ENCODE data around the gene GCM1. TPM values are rescaled to one million over a fixed set of nuclear protein-coding genes. Genes with fewer than 3 reads are reported as not detected.
"Not testable (repeated sequence)": the region's sequence is repeated elsewhere in the genome, so short reads cannot be mapped to it uniquely, and the experiment has no call there.

The GCM1 gene
- total RNA-seq, 3 donors from 2014 or later (not counting 1 experiment from before 2014, with no cell fraction given), result 0.20 TPM; not detected in 2

DNA sequence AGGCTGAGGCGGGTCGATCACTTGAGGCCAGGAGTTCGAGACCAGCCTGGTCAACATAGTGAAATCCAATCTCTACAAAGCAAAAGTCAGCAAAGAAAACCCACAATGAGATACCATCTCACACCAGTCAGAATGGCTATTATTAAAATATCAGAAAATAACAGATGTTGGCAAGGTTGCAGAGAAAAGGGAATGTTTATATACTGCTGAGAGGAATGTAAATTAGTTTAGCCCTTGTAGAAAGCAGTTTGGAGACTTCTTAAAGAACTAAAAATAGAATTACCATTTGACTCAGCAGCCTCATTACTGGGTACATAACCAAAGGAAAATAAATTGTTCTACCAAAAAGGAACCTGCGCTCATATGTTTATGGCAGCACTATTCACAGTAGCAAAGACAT lies 16.7 kb upstream of the GCM1 start:
- DNase-seq (no peak), ATAC-seq (no peak)
- TF ChIP-seq, protein P1, sequence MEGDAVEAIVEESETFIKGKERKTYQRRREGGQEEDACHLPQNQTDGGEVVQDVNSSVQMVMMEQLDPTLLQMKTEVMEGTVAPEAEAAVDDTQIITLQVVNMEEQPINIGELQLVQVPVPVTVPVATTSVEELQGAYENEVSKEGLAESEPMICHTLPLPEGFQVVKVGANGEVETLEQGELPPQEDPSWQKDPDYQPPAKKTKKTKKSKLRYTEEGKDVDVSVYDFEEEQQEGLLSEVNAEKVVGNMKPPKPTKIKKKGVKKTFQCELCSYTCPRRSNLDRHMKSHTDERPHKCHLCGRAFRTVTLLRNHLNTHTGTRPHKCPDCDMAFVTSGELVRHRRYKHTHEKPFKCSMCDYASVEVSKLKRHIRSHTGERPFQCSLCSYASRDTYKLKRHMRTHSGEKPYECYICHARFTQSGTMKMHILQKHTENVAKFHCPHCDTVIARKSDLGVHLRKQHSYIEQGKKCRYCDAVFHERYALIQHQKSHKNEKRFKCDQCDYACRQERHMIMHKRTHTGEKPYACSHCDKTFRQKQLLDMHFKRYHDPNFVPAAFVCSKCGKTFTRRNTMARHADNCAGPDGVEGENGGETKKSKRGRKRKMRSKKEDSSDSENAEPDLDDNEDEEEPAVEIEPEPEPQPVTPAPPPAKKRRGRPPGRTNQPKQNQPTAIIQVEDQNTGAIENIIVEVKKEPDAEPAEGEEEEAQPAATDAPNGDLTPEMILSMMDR (IDR thresholded peaks at IDR 0.05), result no peak
- no peaks in the 10 kb centered on the region for H3K36me3 Mint-ChIP-seq
- H3K4me3 ChIP-seq (ENCODE audit: low read length), result no peak overlapping the region
- H3K4me1 ChIP-seq (ENCODE audit: control insufficient read depth, insufficient read depth, low read length), result no peaks in the 10 kb centered on the region
- H3K36me3 ChIP-seq (ENCODE audit: control insufficient read depth, insufficient read depth, low read length), result no peaks in the 10 kb centered on the region
- H3K27ac Mint-ChIP-seq, result no peak overlapping the region
- H3K27me3 ChIP-seq (ENCODE audit: control insufficient read depth, insufficient read depth, low read length), result no peaks in the 10 kb centered on the region
- H3K9me3 Mint-ChIP-seq, result no peaks in the 10 kb centered on the region
- intact Hi-C loops (cut with micrococcal nuclease), result no loop called here
- 99% methylated on average over 4 of the region's 4 CpGs for WGBS (ENCODE audit: insufficient coverage)
- H3K27me3 Mint-ChIP-seq (ENCODE audit: low read depth in 2 of 2), result peaks cover 0 to 8% of the 10 kb centered on the region in 2 donors
- no peaks in the 10 kb centered on the region for H3K9me3 ChIP-seq (ENCODE audit: control insufficient read depth, insufficient read depth, low read length)
- H3K4me1 Mint-ChIP-seq, result peaks cover 7 to 9% of the 10 kb centered on the region in 2 donors
- H3K27ac ChIP-seq (ENCODE audit: low read length), result no peak overlapping the region
- no peak overlapping the region for H3K4me3 Mint-ChIP-seq

DNA sequence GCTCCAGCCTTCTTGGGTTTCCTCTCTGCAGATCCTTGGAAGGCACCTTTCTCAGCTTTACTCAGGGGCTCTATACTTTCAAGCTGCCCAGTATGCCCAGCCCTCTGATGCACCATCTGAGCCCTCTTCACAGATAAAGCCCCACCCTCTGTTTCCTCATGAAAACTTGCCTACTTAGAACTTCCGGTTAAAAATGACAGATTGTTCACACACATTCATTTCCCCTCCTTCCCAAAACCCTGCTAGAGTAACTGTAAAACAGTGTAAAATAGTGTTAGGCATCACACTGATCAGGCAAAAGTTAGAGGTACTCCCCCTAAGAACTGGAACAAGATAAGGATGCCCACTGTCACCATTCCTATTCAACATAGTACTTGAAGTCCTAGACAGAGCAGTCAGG lies 14.0 kb upstream of the GCM1 start:
- peaks cover 0 to 8% of the 10 kb centered on the region in 2 donors for H3K27me3 Mint-ChIP-seq (ENCODE audit: low read depth in 2 of 2)
- TF ChIP-seq, protein P1 (IDR thresholded peaks at IDR 0.05), result no peak
- Histone ChIP-seq H3K27me3 (ENCODE audit: control insufficient read depth, insufficient read depth, low read length) (no peaks in the 10 kb centered on the region), H3K36me3 (ENCODE audit: control insufficient read depth, insufficient read depth, low read length) (no peaks in the 10 kb centered on the region), H3K27ac (ENCODE audit: low read length) (no peak overlapping the region), H3K4me1 (ENCODE audit: control insufficient read depth, insufficient read depth, low read length) (no peaks in the 10 kb centered on the region), H3K9me3 (ENCODE audit: control insufficient read depth, insufficient read depth, low read length) (no peaks in the 10 kb centered on the region), H3K4me3 (ENCODE audit: low read length) (no peak overlapping the region)
- 0% methylated on average over 1 of the region's 1 CpG for WGBS (ENCODE audit: insufficient coverage)
- H3K4me1 Mint-ChIP-seq, result peaks cover 7 to 9% of the 10 kb centered on the region in 2 donors
- intact Hi-C loops (cut with micrococcal nuclease), result no loop called here
- H3K9me3 Mint-ChIP-seq, result no peaks in the 10 kb centered on the region
- no peak overlapping the region for H3K4me3 Mint-ChIP-seq
- no peak for ATAC-seq
- H3K36me3 Mint-ChIP-seq, result no peaks in the 10 kb centered on the region
- no peak for DNase-seq
- H3K27ac Mint-ChIP-seq, result peak overlapping the region in 1 of 2 donors; percentile 23

DNA sequence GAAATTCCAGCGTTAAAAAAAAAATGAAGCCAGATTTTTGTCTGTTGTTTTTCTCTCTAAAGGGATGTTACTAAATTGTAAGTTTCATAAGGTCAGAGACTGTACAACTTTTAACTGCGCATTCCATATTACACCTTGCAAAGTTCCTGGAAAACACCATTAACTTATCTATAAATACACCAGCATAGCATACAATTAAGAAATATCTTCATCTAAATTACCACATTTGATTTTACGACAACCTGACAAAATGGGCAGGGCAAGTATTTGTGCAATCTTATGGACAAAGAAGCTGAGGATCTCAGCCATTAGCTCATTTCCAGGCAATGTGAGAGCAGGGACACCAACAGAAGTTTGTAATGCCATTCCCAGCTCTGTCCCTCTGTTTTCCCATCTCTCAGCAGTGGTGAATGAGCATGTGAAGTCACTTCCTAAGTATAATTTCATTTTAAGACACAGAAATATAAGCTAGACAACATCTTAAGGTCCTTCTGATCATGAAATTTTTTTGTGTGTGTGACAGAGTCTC lies 12.9 kb upstream of the GCM1 start:
- no peak for ATAC-seq
- no peak overlapping the region for H3K27ac Mint-ChIP-seq
- no peaks in the 10 kb centered on the region for H3K9me3 Mint-ChIP-seq
- Histone ChIP-seq H3K27ac (ENCODE audit: low read length) (no peak overlapping the region), H3K4me1 (ENCODE audit: control insufficient read depth, insufficient read depth, low read length) (no peaks in the 10 kb centered on the region), H3K4me3 (ENCODE audit: low read length) (no peak overlapping the region), H3K36me3 (ENCODE audit: control insufficient read depth, insufficient read depth, low read length) (no peaks in the 10 kb centered on the region), H3K9me3 (ENCODE audit: control insufficient read depth, insufficient read depth, low read length) (no peaks in the 10 kb centered on the region), H3K27me3 (ENCODE audit: control insufficient read depth, insufficient read depth, low read length) (no peaks in the 10 kb centered on the region)
- H3K36me3 Mint-ChIP-seq, result no peaks in the 10 kb centered on the region
- 94% methylated on average over 3 of the region's 3 CpGs for WGBS (ENCODE audit: insufficient coverage)
- peaks cover 0 to 4% of the 10 kb centered on the region in 2 donors for H3K27me3 Mint-ChIP-seq (ENCODE audit: low read depth in 2 of 2)
- peaks cover 7 to 9% of the 10 kb centered on the region in 2 donors for H3K4me1 Mint-ChIP-seq
- no peak for DNase-seq
- TF ChIP-seq, protein P1 (IDR thresholded peaks at IDR 0.05), result no peak
- intact Hi-C loops (cut with micrococcal nuclease), result no loop called here
- H3K4me3 Mint-ChIP-seq, result no peak overlapping the region

DNA sequence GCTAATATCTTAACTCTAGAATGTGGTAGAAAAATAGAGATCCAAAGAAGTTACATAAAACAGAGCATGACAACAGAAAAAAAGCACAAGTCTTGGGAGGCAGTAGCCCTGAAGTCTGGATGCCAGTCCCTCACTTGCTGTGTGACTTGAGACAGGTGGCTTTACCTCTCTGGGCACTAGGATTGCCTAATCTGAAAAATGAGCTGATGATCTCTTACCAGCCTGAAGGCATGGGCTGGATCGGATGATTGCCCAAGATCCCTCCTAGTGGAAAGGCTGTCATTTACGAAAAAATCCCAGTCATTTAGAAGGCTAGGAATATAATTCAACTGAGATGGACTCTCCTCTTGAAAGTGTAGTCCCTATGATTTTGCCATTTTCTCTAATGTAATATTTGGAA lies 10.9 kb upstream of the GCM1 start:
- TF ChIP-seq, protein P1 (IDR thresholded peaks at IDR 0.05), result no peak
- H3K27ac Mint-ChIP-seq, result no peak overlapping the region
- no peaks in the 10 kb centered on the region for H3K9me3 ChIP-seq (ENCODE audit: control insufficient read depth, insufficient read depth, low read length)
- H3K4me1 Mint-ChIP-seq, result peaks cover 7 to 9% of the 10 kb centered on the region in 2 donors
- H3K27me3 Mint-ChIP-seq (ENCODE audit: low read depth in 2 of 2), result no peaks in the 10 kb centered on the region
- no peak overlapping the region for H3K27ac ChIP-seq (ENCODE audit: low read length)
- H3K36me3 Mint-ChIP-seq, result no peaks in the 10 kb centered on the region
- no peaks in the 10 kb centered on the region for H3K9me3 Mint-ChIP-seq
- no peak overlapping the region for H3K4me3 Mint-ChIP-seq
- ATAC-seq (no peak), DNase-seq (no peak)
- intact Hi-C loops (cut with micrococcal nuclease), result no loop called here
- no peaks in the 10 kb centered on the region for H3K4me1 ChIP-seq (ENCODE audit: control insufficient read depth, insufficient read depth, low read length)
- no peaks in the 10 kb centered on the region for H3K27me3 ChIP-seq (ENCODE audit: control insufficient read depth, insufficient read depth, low read length)
- H3K36me3 ChIP-seq (ENCODE audit: control insufficient read depth, insufficient read depth, low read length), result no peaks in the 10 kb centered on the region
- 92% methylated on average over 2 of the region's 2 CpGs for WGBS (ENCODE audit: insufficient coverage)
- H3K4me3 ChIP-seq (ENCODE audit: low read length), result no peak overlapping the region

DNA sequence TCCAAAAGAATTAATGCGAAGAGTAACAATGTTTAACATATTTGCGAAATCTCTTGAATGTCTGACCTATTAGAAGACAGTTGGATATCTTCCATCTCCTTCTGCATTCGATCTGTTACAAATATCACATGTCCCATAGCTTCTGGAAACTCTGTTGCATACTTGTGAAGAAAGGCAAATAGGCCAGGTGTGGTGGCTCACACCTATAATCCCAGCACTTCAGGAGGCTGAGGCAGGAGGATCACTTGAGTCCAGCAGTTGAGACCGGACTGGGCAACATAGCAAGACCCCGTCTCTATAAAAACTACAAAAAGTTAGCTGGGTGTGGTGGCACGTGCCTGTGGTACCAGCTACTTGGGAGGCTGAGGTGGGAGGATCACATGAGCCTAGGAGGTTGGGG lies 9.4 kb upstream of the GCM1 start:
- H3K27me3 ChIP-seq (ENCODE audit: control insufficient read depth, insufficient read depth, low read length); H3K4me1 Mint-ChIP-seq; H3K4me3 Mint-ChIP-seq; intact Hi-C loops (cut with micrococcal nuclease); H3K27me3 Mint-ChIP-seq (ENCODE audit: low read depth in 2 of 2); H3K36me3 Mint-ChIP-seq; DNase-seq; H3K9me3 ChIP-seq (ENCODE audit: control insufficient read depth, insufficient read depth, low read length); H3K9me3 Mint-ChIP-seq; H3K4me1 ChIP-seq (ENCODE audit: control insufficient read depth, insufficient read depth, low read length); H3K27ac ChIP-seq (ENCODE audit: low read length); H3K27ac Mint-ChIP-seq; H3K4me3 ChIP-seq (ENCODE audit: low read length); ATAC-seq; H3K36me3 ChIP-seq (ENCODE audit: control insufficient read depth, insufficient read depth, low read length): not testable (repeated sequence)
- 100% methylated on average over 6 of the region's 6 CpGs for WGBS (ENCODE audit: insufficient coverage)

All from natural killer cell (primary cell).